ENCODE measurements around the gene SARS1.

SARS1 gene

DNA sequence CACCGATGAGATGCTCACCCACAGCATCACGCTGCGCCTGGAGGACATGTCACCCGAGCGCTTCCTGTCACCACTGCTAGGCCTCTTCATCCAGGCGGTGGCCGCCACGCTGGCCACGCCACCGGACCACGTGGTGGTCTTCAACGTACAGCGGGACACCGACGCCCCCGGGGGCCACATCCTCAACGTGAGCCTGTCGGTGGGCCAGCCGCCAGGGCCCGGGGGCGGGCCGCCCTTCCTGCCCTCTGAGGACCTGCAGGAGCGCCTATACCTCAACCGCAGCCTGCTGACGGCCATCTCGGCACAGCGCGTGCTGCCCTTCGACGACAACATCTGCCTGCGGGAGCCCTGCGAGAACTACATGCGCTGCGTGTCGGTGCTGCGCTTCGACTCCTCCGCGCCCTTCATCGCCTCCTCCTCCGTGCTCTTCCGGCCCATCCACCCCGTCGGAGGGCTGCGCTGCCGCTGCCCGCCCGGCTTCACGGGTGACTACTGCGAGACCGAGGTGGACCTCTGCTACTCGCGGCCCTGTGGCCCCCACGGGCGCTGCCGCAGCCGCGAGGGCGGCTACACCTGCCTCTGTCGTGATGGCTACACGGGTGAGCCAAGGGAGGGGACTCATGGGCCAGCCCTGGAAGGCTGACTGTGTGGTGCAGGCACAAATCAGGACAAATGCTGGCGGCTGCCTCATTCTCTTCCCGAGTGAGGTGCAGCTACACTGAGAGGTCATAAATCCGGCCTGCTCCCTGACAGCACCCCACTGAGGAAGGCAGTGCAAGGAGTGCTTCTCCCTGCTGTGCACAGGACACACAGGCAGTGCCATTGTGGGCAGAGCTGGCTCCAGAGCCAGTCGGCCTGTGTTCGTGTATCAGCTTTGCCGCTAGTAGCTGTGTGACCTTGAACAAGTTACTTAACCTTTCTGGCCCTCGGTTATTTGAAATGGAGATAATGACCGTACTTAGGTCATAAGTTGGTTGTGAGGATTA lies 45.1 kb downstream of the SARS1 start:
- H3K36me3 ChIP-seq (ENCODE audit: control insufficient read depth, insufficient read depth, low read length) = no peaks in the 10 kb centered on the region
- no peak overlapping the region for H3K4me2 ChIP-seq (ENCODE audit: low read length)
- no peaks in the 10 kb centered on the region for H3K27me3 ChIP-seq (ENCODE audit: control insufficient read depth, insufficient read depth, low read length)
- H2AFZ ChIP-seq = no peak overlapping the region
- no peak overlapping the region for H3K9ac ChIP-seq
- TF ChIP-seq, protein P1, sequence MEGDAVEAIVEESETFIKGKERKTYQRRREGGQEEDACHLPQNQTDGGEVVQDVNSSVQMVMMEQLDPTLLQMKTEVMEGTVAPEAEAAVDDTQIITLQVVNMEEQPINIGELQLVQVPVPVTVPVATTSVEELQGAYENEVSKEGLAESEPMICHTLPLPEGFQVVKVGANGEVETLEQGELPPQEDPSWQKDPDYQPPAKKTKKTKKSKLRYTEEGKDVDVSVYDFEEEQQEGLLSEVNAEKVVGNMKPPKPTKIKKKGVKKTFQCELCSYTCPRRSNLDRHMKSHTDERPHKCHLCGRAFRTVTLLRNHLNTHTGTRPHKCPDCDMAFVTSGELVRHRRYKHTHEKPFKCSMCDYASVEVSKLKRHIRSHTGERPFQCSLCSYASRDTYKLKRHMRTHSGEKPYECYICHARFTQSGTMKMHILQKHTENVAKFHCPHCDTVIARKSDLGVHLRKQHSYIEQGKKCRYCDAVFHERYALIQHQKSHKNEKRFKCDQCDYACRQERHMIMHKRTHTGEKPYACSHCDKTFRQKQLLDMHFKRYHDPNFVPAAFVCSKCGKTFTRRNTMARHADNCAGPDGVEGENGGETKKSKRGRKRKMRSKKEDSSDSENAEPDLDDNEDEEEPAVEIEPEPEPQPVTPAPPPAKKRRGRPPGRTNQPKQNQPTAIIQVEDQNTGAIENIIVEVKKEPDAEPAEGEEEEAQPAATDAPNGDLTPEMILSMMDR (IDR thresholded peaks at IDR 0.05) = no peak
- no peaks in the 10 kb centered on the region for H3K9me3 ChIP-seq (ENCODE audit: control insufficient read depth, low read length)
- H3K4me1 ChIP-seq = peaks cover 3% of the 10 kb centered on the region
- H3K4me3 ChIP-seq (ENCODE audit: low read depth, low read length) = no peak overlapping the region
- no peak overlapping the region for H3K27ac ChIP-seq
- no peaks in the 10 kb centered on the region for H3K79me2 ChIP-seq

GRCh38 chr1:109259674-109260557 lies 46.2 kb downstream of the SARS1 start:
- H3K79me2 ChIP-seq = no peaks in the 10 kb centered on the region
- no peaks in the 10 kb centered on the region for H3K9me3 ChIP-seq (ENCODE audit: control insufficient read depth, low read length)
- H3K9ac ChIP-seq = no peak overlapping the region
- no peak overlapping the region for H3K27ac ChIP-seq
- no peaks in the 10 kb centered on the region for H3K27me3 ChIP-seq (ENCODE audit: control insufficient read depth, insufficient read depth, low read length)
- no peak overlapping the region for H3K4me3 ChIP-seq (ENCODE audit: low read depth, low read length)
- no peaks in the 10 kb centered on the region for H3K36me3 ChIP-seq (ENCODE audit: control insufficient read depth, insufficient read depth, low read length)
- no peak overlapping the region for H3K4me2 ChIP-seq (ENCODE audit: low read length)
- H2AFZ ChIP-seq = no peak overlapping the region
- no peaks in the 10 kb centered on the region for H3K4me1 ChIP-seq
- TF ChIP-seq, protein P1 (IDR thresholded peaks at IDR 0.05) = no peak

GRCh38 chr1:109261006-109261405 lies 47.3 kb downstream of the SARS1 start:
- Histone ChIP-seq H3K4me3 (ENCODE audit: low read depth, low read length) (no peak overlapping the region), H3K27ac (no peak overlapping the region), H3K9me3 (ENCODE audit: control insufficient read depth, low read length) (no peaks in the 10 kb centered on the region), H3K27me3 (ENCODE audit: control insufficient read depth, insufficient read depth, low read length) (no peaks in the 10 kb centered on the region), H3K79me2 (no peaks in the 10 kb centered on the region), H2AFZ (no peak overlapping the region), H3K4me1 (no peaks in the 10 kb centered on the region), H3K9ac (no peak overlapping the region), H3K36me3 (ENCODE audit: control insufficient read depth, insufficient read depth, low read length) (no peaks in the 10 kb centered on the region), H3K4me2 (ENCODE audit: low read length) (no peak overlapping the region)
- TF ChIP-seq, protein P1 (IDR thresholded peaks at IDR 0.05) = no peak

GRCh38 chr1:109261578-109261977 lies 47.9 kb downstream of the SARS1 start:
- H3K36me3 ChIP-seq (ENCODE audit: control insufficient read depth, insufficient read depth, low read length) = no peaks in the 10 kb centered on the region

More at GRCh38 chr1:109261578-109261977, 47.9 kb downstream of the SARS1 start:
- Histone ChIP-seq H3K27ac (no peak overlapping the region), H3K9me3 (ENCODE audit: control insufficient read depth, low read length) (no peaks in the 10 kb centered on the region), H2AFZ (no peak overlapping the region), H3K4me1 (no peaks in the 10 kb centered on the region), H3K4me3 (ENCODE audit: low read depth, low read length) (no peak overlapping the region), H3K27me3 (ENCODE audit: control insufficient read depth, insufficient read depth, low read length) (no peaks in the 10 kb centered on the region), H3K79me2 (no peaks in the 10 kb centered on the region), H3K4me2 (ENCODE audit: low read length) (no peak overlapping the region), H3K9ac (no peak overlapping the region)
- TF ChIP-seq, protein P1 (IDR thresholded peaks at IDR 0.05) = no peak
